Lower lobe of right lung (tissue), 2 donors: ENCODE measurements around the gene POU6F2. TPM values are rescaled to one million over a fixed set of nuclear protein-coding genes. Genes with fewer than 3 reads are reported as not detected.

Source experiments
- ATAC-seq, 2 donors: fragments of 200-7000 bp; cut with Tn5 transposase; one replicate each; pipeline ENCODE4 v1.9.1; 2020 to 2022; ENCODE audit warnings: mild to moderate bottlenecking in 2 of 2, moderate library complexity in 2 of 2
- DNase-seq: peaks from one replicate; pipeline ENCODE4 v3.0.0-alpha.2; 2020
- H3K27ac ChIP-seq: fragments of 200-600 bp; one replicate; pipeline ENCODE4 v1.8.0; 2022
- H3K27me3 ChIP-seq: fragments of 200-600 bp; one replicate; pipeline ENCODE4 v1.8.0; 2022; ENCODE audit warnings: low read depth
- H3K36me3 ChIP-seq: fragments of 200-600 bp; one replicate; pipeline ENCODE4 v1.8.0; 2022; ENCODE audit warnings: mild to moderate bottlenecking
- H3K4me1 ChIP-seq: fragments of 200-600 bp; one replicate; pipeline ENCODE4 v1.8.0; 2022
- H3K4me3 ChIP-seq: fragments of 200-600 bp; one replicate; pipeline ENCODE4 v1.8.0; 2022; ENCODE audit warnings: mild to moderate bottlenecking
- H3K9me3 ChIP-seq: fragments of 200-600 bp; one replicate; pipeline ENCODE4 v1.8.0; 2022
- intact Hi-C: fragments of 100-400 bp; cut with DNase I; formaldehyde crosslinking; loops from one replicate; pipeline ENCODE4 v1.11.0; 2022
- total RNA-seq: library from RNA; stranded (reverse); fragmentation: NEBNext Ultra II Directional; extraction: Animal tissue kit (Norgen Biotek cat#: 25700); gene quantifications from one replicate; pipeline ENCODE4 v1.2.1, GENCODE V29; 2021
- TF ChIP-seq, protein P1 (sequence below): fragments of 200-600 bp; IDR thresholded peaks from one replicate; pipeline ENCODE4 v1.8.0; 2022; ENCODE audit warnings: antibody characterized with exemption, mild to moderate bottlenecking
- donor health status: DM: no; HTN: yes; CAD: no; lungs with severe emphysema.

The POU6F2 gene
- total RNA-seq, 1 donor from 2014 or later: not detected

DNA sequence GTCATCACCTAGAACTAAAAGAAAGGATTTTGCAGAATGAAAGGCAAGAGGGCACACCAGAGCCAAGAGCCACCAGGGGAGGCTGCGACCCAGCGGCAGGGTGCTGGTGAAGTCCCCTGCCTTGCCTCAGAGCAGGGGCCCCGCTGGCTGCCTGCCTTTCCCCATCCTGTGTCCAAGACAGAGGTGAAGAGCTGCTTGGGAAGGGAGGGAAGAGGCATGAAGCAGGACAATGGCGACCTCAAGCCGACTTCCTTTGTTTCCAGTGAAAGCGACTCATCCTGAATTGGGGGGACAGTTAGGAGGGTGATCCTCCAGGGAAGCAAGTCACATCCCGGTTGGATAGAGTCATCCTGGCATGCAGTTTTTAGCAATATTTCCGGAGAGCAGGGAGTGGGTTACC is 333.0 kb downstream of the POU6F2 start:
- ATAC-seq: no peak
- no peaks in the 10 kb centered on the region for H3K4me1 ChIP-seq
- TF ChIP-seq, protein P1, sequence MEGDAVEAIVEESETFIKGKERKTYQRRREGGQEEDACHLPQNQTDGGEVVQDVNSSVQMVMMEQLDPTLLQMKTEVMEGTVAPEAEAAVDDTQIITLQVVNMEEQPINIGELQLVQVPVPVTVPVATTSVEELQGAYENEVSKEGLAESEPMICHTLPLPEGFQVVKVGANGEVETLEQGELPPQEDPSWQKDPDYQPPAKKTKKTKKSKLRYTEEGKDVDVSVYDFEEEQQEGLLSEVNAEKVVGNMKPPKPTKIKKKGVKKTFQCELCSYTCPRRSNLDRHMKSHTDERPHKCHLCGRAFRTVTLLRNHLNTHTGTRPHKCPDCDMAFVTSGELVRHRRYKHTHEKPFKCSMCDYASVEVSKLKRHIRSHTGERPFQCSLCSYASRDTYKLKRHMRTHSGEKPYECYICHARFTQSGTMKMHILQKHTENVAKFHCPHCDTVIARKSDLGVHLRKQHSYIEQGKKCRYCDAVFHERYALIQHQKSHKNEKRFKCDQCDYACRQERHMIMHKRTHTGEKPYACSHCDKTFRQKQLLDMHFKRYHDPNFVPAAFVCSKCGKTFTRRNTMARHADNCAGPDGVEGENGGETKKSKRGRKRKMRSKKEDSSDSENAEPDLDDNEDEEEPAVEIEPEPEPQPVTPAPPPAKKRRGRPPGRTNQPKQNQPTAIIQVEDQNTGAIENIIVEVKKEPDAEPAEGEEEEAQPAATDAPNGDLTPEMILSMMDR: no peak
- intact Hi-C loops: no loop called here
- H3K4me3 ChIP-seq: no peak overlapping the region
- H3K36me3 ChIP-seq: no peaks in the 10 kb centered on the region
- H3K9me3 ChIP-seq: no peaks in the 10 kb centered on the region
- H3K27ac ChIP-seq: no peak overlapping the region
- no peak for DNase-seq
- H3K27me3 ChIP-seq: no peaks in the 10 kb centered on the region

DNA sequence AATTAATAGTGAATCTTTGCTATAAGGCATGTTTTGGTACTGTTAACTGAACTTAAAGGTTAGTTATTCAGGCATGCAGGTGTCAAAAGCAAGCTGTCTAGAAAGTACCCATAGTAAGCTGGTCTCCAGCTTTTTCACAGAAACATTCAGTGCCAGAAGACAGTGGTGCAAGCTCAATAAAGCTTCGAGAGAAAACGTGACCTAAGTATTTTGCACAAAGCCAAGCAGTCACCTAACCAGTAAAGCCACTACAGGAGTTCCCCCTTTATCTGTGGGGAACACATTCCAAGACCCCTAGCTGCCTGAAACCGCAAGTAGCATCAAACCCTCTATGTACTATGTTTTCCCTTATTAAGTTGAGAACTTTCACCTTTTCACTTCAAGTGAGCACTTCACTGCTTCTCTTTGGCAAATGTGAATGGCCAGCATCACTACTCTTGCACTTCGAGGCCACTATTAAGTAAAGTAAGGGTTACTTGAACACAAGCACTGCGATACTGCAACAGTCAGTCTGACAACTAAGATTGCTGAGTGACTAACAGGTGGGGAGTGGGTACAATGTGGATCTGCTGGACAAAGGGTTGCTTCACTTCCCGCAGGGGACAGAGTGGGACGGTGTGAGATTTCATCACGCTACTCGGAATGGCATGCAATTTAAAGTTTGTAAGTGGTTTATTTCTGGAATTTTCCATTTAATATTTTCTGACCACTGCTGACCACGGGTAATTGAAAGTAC is 334.7 kb downstream of the POU6F2 start:
- Histone ChIP-seq H3K27me3 (no peaks in the 10 kb centered on the region), H3K4me1 (no peaks in the 10 kb centered on the region), H3K9me3 (no peaks in the 10 kb centered on the region), H3K36me3 (no peaks in the 10 kb centered on the region), H3K27ac (no peak overlapping the region), H3K4me3 (no peak overlapping the region)
- TF ChIP-seq, protein P1: no peak
- ATAC-seq (peak in 1 of 2 donors; percentile 29), DNase-seq (no peak)
- intact Hi-C loops: no loop called here

- DNase-seq (no peak), ATAC-seq (no peak)
- no peak overlapping the region for H3K27ac ChIP-seq
- no peaks in the 10 kb centered on the region for H3K9me3 ChIP-seq
- no peaks in the 10 kb centered on the region for H3K36me3 ChIP-seq
- H3K4me3 ChIP-seq: no peak overlapping the region
- no peaks in the 10 kb centered on the region for H3K27me3 ChIP-seq
- intact Hi-C loops: no loop called here
- TF ChIP-seq, protein P1: no peak
- no peaks in the 10 kb centered on the region for H3K4me1 ChIP-seq
Observed at GRCh38 chr7:39313376-39313775, 335.7 kb downstream of the POU6F2 start.

DNA sequence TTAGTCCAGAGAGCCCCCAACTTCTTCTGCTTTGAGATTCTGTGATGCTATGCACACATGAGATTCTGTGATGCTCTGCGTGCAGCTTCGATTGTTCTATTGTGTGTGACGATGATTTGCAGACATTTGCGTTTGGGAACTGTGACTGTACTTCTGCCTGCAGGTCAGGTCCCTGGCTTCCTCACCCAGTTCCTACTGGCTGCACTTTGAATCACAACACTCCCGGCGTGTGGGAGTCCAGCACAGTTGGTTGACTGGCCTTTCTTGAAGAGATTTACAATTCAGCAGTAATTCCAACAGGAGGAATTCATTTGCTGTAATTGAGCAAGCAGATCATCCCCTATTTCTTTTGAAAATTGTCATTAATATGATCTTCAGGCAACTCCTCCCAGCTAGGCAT is 336.3 kb downstream of the POU6F2 start:
- no peaks in the 10 kb centered on the region for H3K27me3 ChIP-seq
- no peak for DNase-seq
- H3K36me3 ChIP-seq: no peaks in the 10 kb centered on the region
- H3K9me3 ChIP-seq: no peaks in the 10 kb centered on the region
- TF ChIP-seq, protein P1: no peak
- no peaks in the 10 kb centered on the region for H3K4me1 ChIP-seq
- H3K27ac ChIP-seq: no peak overlapping the region
- no peak overlapping the region for H3K4me3 ChIP-seq
- ATAC-seq: no peak
- intact Hi-C loops: no loop called here

DNA sequence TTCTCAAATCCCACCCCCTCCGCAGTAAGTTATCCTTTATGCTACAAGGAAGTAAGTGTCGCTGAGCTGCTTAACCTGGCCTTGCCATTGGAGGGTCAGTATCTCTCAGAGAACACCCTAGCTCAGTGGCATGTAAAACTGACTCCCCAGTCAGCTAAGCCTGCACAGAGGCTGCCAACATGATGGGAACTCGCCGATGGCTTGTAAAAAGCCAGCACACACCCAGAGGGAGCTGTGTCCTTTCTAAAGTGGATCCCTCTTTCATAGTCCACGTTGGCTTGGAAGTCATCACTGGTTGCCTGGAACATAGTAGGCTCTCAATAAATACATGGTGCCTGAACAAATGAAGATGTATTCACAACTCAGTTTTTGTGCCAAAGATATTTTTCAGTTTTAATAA is 339.4 kb downstream of the POU6F2 start:
- intact Hi-C loops: no loop called here
- Histone ChIP-seq H3K36me3 (no peaks in the 10 kb centered on the region), H3K4me3 (no peak overlapping the region), H3K27me3 (no peaks in the 10 kb centered on the region), H3K4me1 (no peaks in the 10 kb centered on the region), H3K9me3 (no peaks in the 10 kb centered on the region), H3K27ac (no peak overlapping the region)
- TF ChIP-seq, protein P1: no peak
- ATAC-seq (no peak), DNase-seq (no peak)
